Measurements from ENCODE around the gene RANBP3.

The RANBP3 gene

DNA sequence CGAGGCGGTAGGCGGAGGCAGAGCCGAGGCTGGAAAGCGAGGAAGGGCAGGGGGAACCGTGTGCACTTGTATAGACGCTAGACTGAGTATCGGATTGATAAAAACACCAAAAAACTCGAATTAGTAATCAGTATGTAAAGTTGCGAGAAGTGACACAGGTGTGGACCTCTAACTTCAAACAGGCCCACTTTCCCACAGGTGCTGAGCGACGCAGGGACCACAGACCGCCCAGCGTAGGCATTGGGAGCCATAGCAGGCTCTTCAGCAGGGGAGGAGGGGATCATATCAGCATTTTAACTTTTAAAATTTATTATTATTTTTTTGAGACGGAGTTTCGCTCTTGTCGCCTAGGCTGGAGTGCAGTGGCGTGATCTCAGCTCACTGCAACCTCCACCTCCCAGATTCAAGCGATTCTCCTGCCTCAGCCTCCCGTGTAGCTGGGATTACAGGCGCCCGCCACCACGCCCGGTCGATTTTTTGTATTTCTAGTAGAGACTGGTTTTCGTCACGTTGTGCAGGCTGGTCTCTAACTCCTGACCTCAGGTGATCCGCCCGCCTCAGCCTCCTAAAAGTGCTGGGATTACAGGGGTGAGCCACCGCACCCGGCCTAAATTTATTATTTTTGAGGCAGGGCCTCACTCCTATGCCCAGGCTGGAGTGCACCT is 72.7 kb downstream of the RANBP3 start:
- H3K4me2 ChIP-seq (ENCODE audit: low read length) = peak overlapping the region; percentile 77
- H3K36me3 ChIP-seq (ENCODE audit: insufficient read depth, low read length) = peaks cover 13% of the 10 kb centered on the region
- H3F3A ChIP-seq (ENCODE audit: insufficient read depth, low read length) = no peaks in the 10 kb centered on the region
- H3K4me3 ChIP-seq (ENCODE audit: low read depth, low read length, poor library complexity, severe bottlenecking) = peak overlapping the region; percentile 97
- H3K27ac ChIP-seq (ENCODE audit: low read depth, low read length, poor library complexity, severe bottlenecking) = no peak overlapping the region
- no peak overlapping the region for H2AFZ ChIP-seq (ENCODE audit: low read length)
- peak overlapping the region; percentile 69 for H3K9ac ChIP-seq (ENCODE audit: low read length)
- peaks cover 18% of the 10 kb centered on the region for H3K4me1 ChIP-seq (ENCODE audit: insufficient read depth, low read length, severe bottlenecking)
- H3K79me2 ChIP-seq (ENCODE audit: insufficient read depth, low read length) = peaks cover 23% of the 10 kb centered on the region
- H3K9me3 ChIP-seq (ENCODE audit: low read length) = no peaks in the 10 kb centered on the region
- H4K20me1 ChIP-seq (ENCODE audit: insufficient read depth, low read length) = no peaks in the 10 kb centered on the region
- H3K27me3 ChIP-seq (ENCODE audit: insufficient read depth, low read length) = no peaks in the 10 kb centered on the region
- H3K9me2 ChIP-seq (ENCODE audit: low read depth, low read length) = no peaks in the 10 kb centered on the region
- TF ChIP-seq EZH2 (IDR thresholded peaks at IDR 0.05; ENCODE audit: borderline replicate concordance, low read length) = no peak
- TF ChIP-seq, protein P1, sequence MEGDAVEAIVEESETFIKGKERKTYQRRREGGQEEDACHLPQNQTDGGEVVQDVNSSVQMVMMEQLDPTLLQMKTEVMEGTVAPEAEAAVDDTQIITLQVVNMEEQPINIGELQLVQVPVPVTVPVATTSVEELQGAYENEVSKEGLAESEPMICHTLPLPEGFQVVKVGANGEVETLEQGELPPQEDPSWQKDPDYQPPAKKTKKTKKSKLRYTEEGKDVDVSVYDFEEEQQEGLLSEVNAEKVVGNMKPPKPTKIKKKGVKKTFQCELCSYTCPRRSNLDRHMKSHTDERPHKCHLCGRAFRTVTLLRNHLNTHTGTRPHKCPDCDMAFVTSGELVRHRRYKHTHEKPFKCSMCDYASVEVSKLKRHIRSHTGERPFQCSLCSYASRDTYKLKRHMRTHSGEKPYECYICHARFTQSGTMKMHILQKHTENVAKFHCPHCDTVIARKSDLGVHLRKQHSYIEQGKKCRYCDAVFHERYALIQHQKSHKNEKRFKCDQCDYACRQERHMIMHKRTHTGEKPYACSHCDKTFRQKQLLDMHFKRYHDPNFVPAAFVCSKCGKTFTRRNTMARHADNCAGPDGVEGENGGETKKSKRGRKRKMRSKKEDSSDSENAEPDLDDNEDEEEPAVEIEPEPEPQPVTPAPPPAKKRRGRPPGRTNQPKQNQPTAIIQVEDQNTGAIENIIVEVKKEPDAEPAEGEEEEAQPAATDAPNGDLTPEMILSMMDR (IDR thresholded peaks at IDR 0.05; ENCODE audit: low read length) = no peak

DNA sequence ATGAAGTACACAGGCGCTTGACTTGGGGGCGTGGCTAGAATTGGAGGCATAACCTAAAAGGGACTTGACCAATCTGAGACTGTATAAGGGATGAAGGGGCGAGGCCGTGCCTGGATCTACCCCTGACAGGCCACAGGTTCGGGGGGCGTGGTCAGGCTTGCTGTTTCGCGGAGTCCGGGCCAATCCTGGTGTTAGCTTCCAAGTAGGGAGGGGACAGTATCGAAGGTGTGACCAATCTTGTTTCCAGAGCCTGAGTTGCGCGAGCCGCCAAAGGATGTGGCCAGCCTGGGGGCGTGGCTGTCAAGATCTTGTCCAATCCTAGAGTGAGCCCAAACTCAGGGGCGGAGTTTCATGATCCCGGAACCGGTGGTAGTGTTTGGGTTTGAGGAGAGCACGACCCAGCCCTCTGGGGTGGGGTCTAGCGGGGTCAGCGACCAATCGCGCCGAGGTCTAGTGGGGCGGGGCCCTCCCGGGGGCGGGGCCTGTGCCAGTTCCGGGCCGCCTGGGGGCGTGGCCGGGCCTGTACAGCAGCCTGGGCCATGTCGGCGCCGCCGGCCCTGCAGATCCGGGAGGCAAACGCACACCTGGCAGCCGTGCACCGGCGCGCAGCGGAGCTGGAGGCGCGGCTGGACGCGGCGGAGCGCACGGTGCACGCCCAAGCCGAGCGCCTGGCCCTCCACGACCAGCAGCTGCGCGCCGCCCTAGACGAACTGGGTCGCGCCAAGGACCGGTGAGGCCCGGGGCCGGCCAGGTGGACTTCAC is 73.4 kb downstream of the RANBP3 start, which contains the start of gene VMAC:
Gene VMAC (plus strand): TSS at position 521 of the 762 bp plus-strand sequence. CDS start 19 bp downstream, at position 540.
- Histone ChIP-seq H3K4me2 (ENCODE audit: low read length) (peak within 1 kb of the TSS; percentile 88), H3K9ac (ENCODE audit: low read length) (peak within 1 kb of the TSS; percentile 99), H3K9me3 (ENCODE audit: low read length) (no peaks in the 10 kb centered on the region), H2AFZ (ENCODE audit: low read length) (0 out of 2 replicates have a peak within 1 kb of the TSS, but pooled peaks have one; percentile 31), H3K27me3 (ENCODE audit: insufficient read depth, low read length) (no peaks in the 10 kb centered on the region), H3F3A (ENCODE audit: insufficient read depth, low read length) (no peaks in the 10 kb centered on the region), H3K79me2 (ENCODE audit: insufficient read depth, low read length) (peaks cover 30% of the 10 kb centered on the region), H3K4me3 (ENCODE audit: low read depth, low read length, poor library complexity, severe bottlenecking) (peak within 1 kb of the TSS; percentile 97), H3K27ac (ENCODE audit: low read depth, low read length, poor library complexity, severe bottlenecking) (peak within 1 kb of the TSS; percentile 82), H3K4me1 (ENCODE audit: insufficient read depth, low read length, severe bottlenecking) (peaks cover 18% of the 10 kb centered on the region), H3K36me3 (ENCODE audit: insufficient read depth, low read length) (peaks cover 16% of the 10 kb centered on the region), H4K20me1 (ENCODE audit: insufficient read depth, low read length) (no peaks in the 10 kb centered on the region), H3K9me2 (ENCODE audit: low read depth, low read length) (no peaks in the 10 kb centered on the region)
- TF ChIP-seq, protein P1 (IDR thresholded peaks at IDR 0.05; ENCODE audit: low read length) = no peak
- no peak for TF ChIP-seq EZH2 (IDR thresholded peaks at IDR 0.05; ENCODE audit: borderline replicate concordance, low read length)

DNA sequence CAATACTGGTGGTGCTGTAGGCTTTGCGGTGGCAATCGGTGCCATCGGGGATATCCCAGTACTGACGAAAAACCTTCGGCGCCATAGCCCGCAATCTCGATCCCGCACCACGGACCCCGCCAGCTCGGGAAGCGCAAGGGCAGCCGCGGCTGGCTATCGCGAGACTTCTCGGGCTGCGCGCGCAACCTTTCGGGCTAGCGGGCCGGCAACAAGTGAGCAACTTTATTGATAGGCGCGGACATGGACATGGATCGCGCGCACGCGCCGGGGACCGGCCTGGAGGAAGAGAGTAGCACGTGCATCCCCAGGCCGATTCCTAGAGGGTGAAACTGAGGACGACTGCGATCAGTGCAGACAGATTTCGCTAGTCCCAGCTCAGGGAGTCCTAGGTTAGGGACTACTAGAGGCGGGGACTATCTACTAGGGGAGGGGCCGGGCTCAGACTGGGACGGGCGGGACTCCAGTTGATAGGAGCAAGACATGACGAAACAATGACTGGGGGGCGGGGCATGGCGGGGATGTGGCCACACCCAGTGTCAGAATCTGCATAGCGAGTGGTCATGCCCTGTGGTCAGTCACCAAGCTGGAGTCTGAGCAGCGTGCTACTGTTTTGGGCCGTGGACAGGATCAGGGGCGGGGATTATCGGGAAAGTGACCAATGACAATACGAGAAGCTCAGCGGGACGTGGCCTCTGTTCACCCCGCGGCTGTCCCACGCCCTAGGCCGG is 74.2 kb downstream of the RANBP3 start, which contains the start of gene NDUFA11:
Gene NDUFA11 (minus strand): TSS at position 167 of the 728 bp plus-strand sequence. CDS start 82 bp downstream, at position 85.
- Histone ChIP-seq H3K36me3 (ENCODE audit: insufficient read depth, low read length) (peaks cover 16% of the 10 kb centered on the region), H4K20me1 (ENCODE audit: insufficient read depth, low read length) (no peaks in the 10 kb centered on the region), H3K9ac (ENCODE audit: low read length) (peak within 1 kb of the TSS; percentile 99), H3K79me2 (ENCODE audit: insufficient read depth, low read length) (peaks cover 30% of the 10 kb centered on the region), H3K4me3 (ENCODE audit: low read depth, low read length, poor library complexity, severe bottlenecking) (peak within 1 kb of the TSS; percentile 97), H3K9me2 (ENCODE audit: low read depth, low read length) (no peaks in the 10 kb centered on the region), H2AFZ (ENCODE audit: low read length) (0 out of 2 replicates have a peak within 1 kb of the TSS, but pooled peaks have one; percentile 31), H3K9me3 (ENCODE audit: low read length) (no peaks in the 10 kb centered on the region), H3K4me2 (ENCODE audit: low read length) (peak within 1 kb of the TSS; percentile 88), H3K27ac (ENCODE audit: low read depth, low read length, poor library complexity, severe bottlenecking) (peak within 1 kb of the TSS; percentile 82), H3F3A (ENCODE audit: insufficient read depth, low read length) (no peaks in the 10 kb centered on the region), H3K4me1 (ENCODE audit: insufficient read depth, low read length, severe bottlenecking) (peaks cover 18% of the 10 kb centered on the region), H3K27me3 (ENCODE audit: insufficient read depth, low read length) (no peaks in the 10 kb centered on the region)
- no peak for TF ChIP-seq EZH2 (IDR thresholded peaks at IDR 0.05; ENCODE audit: borderline replicate concordance, low read length)
- TF ChIP-seq, protein P1 (IDR thresholded peaks at IDR 0.05; ENCODE audit: low read length) = no peak
